HCT116 (cell line): ENCODE results near the gene TTC38. TPM values are rescaled to one million over a fixed set of nuclear protein-coding genes. Genes with fewer than 3 reads are reported as not detected.

Experiments used
- ATAC-seq: fragments of 200-7000 bp; cut with Tn5 transposase; 2 replicates; pipeline ENCODE4 v1.9.1; 2020; ENCODE audit warnings: mild to moderate bottlenecking, moderate library complexity
- BruUV-seq: library from RNA; stranded (reverse); fragments of 400-500 nt; replicated peaks from 2 replicates; lab custom pipeline; 2021; lab: Mats Ljungman, UMichigan
- CTCF ChIA-PET: fragments of 300-600 bp; sonication (Branson Sonifier 250); formaldehyde crosslinking; loops from one replicate; lab custom pipeline; 2021; ENCODE audit warnings: antibody characterized with exemption; lab: Charles Lee
- POLR2A ChIA-PET: fragments of 300-600, 350-600 bp; sonication (Branson Sonifier 250); formaldehyde crosslinking; loops from one replicate; lab custom pipeline; 2021; ENCODE audit warnings: antibody characterized with exemption; lab: Charles Lee
- RAD21 ChIA-PET, 2 experiments: fragments of 300-600 bp; sonication (Branson Sonifier 250); formaldehyde crosslinking; loops; one replicate each; lab custom pipeline; 2023; ENCODE audit warnings: low total read pairs in 2 of 2; ENCODE audit not compliant: uncharacterized antibody in 2 of 2, unreplicated experiment in 2 of 2, low non-redundant PET in 1 of 2; lab: Charles Lee
- DNase-seq: peaks from one replicate; pipeline ENCODE4 v3.0.0-alpha.2; 2010; ENCODE audit warnings: low read depth, low spot score
- H2AFZ ChIP-seq: fragments of 200-600 bp; shearing (Covaris generic), sonication (generic); 2 replicates; pipeline ENCODE4 v1.6.1; 2017; ENCODE audit warnings: low read depth, mixed run types, mixed read lengths, antibody characterized with exemption, low read length; ENCODE audit not compliant: poor library complexity, severe bottlenecking
- H3K27ac ChIP-seq: 2 replicates; pipeline ENCODE4 v1.5.1; 2012; ENCODE audit warnings: low read depth, low read length
- H3K27me3 ChIP-seq: fragments of 200-600 bp; sonication (generic); 2 replicates; pipeline ENCODE4 v1.6.1; 2016; ENCODE audit warnings: mixed run types, low read length, mixed read lengths; ENCODE audit not compliant: insufficient read depth
- H3K36me3 ChIP-seq, 2 experiments: fragments of 200-500 bp in 1 of 2; fragments of 200-600 bp in 1 of 2; sonication (Bioruptor generic) in 1 of 2; sonication (generic) in 1 of 2; 2 replicates each; pipeline versions ENCODE4 v1.5.1 to v1.6.1; 2014 to 2016; ENCODE audit warnings: low read length in 2 of 2, inconsistent platforms in 1 of 2, mixed read lengths in 1 of 2, mixed run types in 1 of 2; ENCODE audit not compliant: insufficient read depth in 2 of 2, control insufficient read depth in 1 of 2
- H3K4me1 ChIP-seq, 2 experiments: fragments of 200-600 bp in 1 of 2; sonication (generic) in 1 of 2; 2 replicates each; pipeline versions ENCODE4 v1.5.1 to v1.6.1; 2012 to 2017; ENCODE audit warnings: low read length in 2 of 2, inconsistent platforms in 1 of 2, mild to moderate bottlenecking in 1 of 2, mixed read lengths in 1 of 2, mixed run types in 1 of 2, moderate library complexity in 1 of 2; ENCODE audit not compliant: insufficient read depth in 2 of 2, control insufficient read depth in 1 of 2
- H3K4me2 ChIP-seq: fragments of 200-600 bp; sonication (generic); 2 replicates; pipeline ENCODE4 v1.6.1; 2017; ENCODE audit warnings: mixed run types, low read length, mixed read lengths
- H3K4me3 ChIP-seq, 2 experiments: fragments of 200-600 bp in 1 of 2; sonication (generic) in 1 of 2; replicated peaks in 1 of 2; 2 replicates each; pipeline ENCODE4 v1.5.1; 2011 to 2016; ENCODE audit warnings: low read length in 2 of 2, control low read depth in 1 of 2, low read depth in 1 of 2, mild to moderate bottlenecking in 1 of 2, mixed read lengths in 1 of 2, mixed run types in 1 of 2
- H3K79me2 ChIP-seq: fragments of 200-600 bp; sonication (generic); 2 replicates; pipeline ENCODE4 v1.6.1; 2017; ENCODE audit warnings: mild to moderate bottlenecking, mixed run types, low read length, moderate library complexity, mixed read lengths; ENCODE audit not compliant: insufficient read depth
- H3K9ac ChIP-seq: fragments of 200-600 bp; sonication (generic); 2 replicates; pipeline ENCODE4 v1.6.1; 2016; ENCODE audit warnings: low read length, mixed read lengths
- H3K9me2 ChIP-seq: fragments of 200-600 bp; sonication (generic), shearing (Covaris generic); 2 replicates; pipeline ENCODE4 v1.6.1; 2017; ENCODE audit warnings: mixed run types, mild to moderate bottlenecking, moderate library complexity; ENCODE audit not compliant: insufficient read depth
- H3K9me3 ChIP-seq, 2 experiments: fragments of 200-500 bp in 1 of 2; fragments of 200-600 bp in 1 of 2; sonication (Bioruptor generic) in 1 of 2; sonication (generic) in 1 of 2; 2 replicates each; pipeline ENCODE4 v1.6.1; 2014 to 2017; ENCODE audit warnings: low read length in 2 of 2, mixed read lengths in 2 of 2, inconsistent platforms in 1 of 2, low read depth in 1 of 2, mild to moderate bottlenecking in 1 of 2, mixed run types in 1 of 2, moderate library complexity in 1 of 2; ENCODE audit not compliant: control insufficient read depth in 1 of 2, insufficient read depth in 1 of 2
- H4K20me1 ChIP-seq: fragments of 200-600 bp; sonication (generic), shearing (Covaris generic); 2 replicates; pipeline ENCODE4 v1.6.1; 2017; ENCODE audit warnings: mixed run types, mild to moderate bottlenecking, moderate library complexity; ENCODE audit not compliant: insufficient read depth
- CBX3 ChIP-seq: IDR thresholded peaks from 2 replicates; pipeline ENCODE4 v1.6.1; 2012; ENCODE audit warnings: low read depth
- CEBPB ChIP-seq: IDR thresholded peaks from 2 replicates; pipeline ENCODE4 v1.6.1; 2012; ENCODE audit warnings: low read depth
- EGR1 ChIP-seq: IDR thresholded peaks from 2 replicates; pipeline ENCODE4 v1.6.1; 2012; ENCODE audit warnings: low read depth
- ELF1 ChIP-seq: IDR thresholded peaks from 2 replicates; pipeline ENCODE4 v1.6.1; 2012; ENCODE audit warnings: low read depth, borderline replicate concordance
- EZH2 ChIP-seq: fragments of 200-600 bp; sonication (generic); IDR thresholded peaks from 2 replicates; pipeline ENCODE4 v1.6.1; 2017; ENCODE audit warnings: antibody characterized with exemption, mixed run types
- EZH2phosphoT487 ChIP-seq: fragments of 200-600 bp; IDR thresholded peaks from 2 replicates; pipeline ENCODE4 v1.6.1; 2018; ENCODE audit warnings: antibody characterized with exemption, borderline replicate concordance
- FOSL1 ChIP-seq: IDR thresholded peaks from 2 replicates; pipeline ENCODE4 v1.6.1; 2012; ENCODE audit warnings: low read depth
- JUND ChIP-seq: IDR thresholded peaks from 2 replicates; pipeline ENCODE4 v1.6.1; 2012
- POLR2AphosphoS5 ChIP-seq: IDR thresholded peaks from 2 replicates; pipeline ENCODE4 v1.6.1; 2011; ENCODE audit warnings: mild to moderate bottlenecking, low read depth, low read length, moderate library complexity
- RAD21 ChIP-seq: IDR thresholded peaks from 2 replicates; pipeline ENCODE4 v1.6.1; 2012; ENCODE audit warnings: low read depth, mild to moderate bottlenecking
- SIN3A ChIP-seq: IDR thresholded peaks from 2 replicates; pipeline ENCODE4 v1.6.1; 2012; ENCODE audit warnings: low read depth
- SP1 ChIP-seq: IDR thresholded peaks from 2 replicates; pipeline ENCODE4 v1.6.1; 2012; ENCODE audit warnings: low read depth
- SRF ChIP-seq: IDR thresholded peaks from 2 replicates; pipeline ENCODE4 v1.6.1; 2012; ENCODE audit warnings: low read depth
- TCF7L2 ChIP-seq: IDR thresholded peaks from 2 replicates; pipeline ENCODE4 v1.7.0; 2011; ENCODE audit warnings: borderline replicate concordance, inconsistent platforms; ENCODE audit not compliant: insufficient read depth, insufficient read length; ENCODE audit errors: extremely low read depth
- YY1 ChIP-seq: IDR thresholded peaks from 2 replicates; pipeline ENCODE4 v1.6.1; 2011; ENCODE audit warnings: low read length, low read depth, moderate library complexity, mild to moderate bottlenecking; ENCODE audit not compliant: insufficient replicate concordance; ENCODE audit errors: extremely low read depth
- ZFX ChIP-seq: fragments of 450-650 bp; IDR thresholded peaks from 2 replicates; pipeline ENCODE4 v1.6.1; 2017
- ZNF274 ChIP-seq: fragments of 200-500 bp; sonication (Bioruptor generic); IDR thresholded peaks from 2 replicates; pipeline ENCODE4 v1.6.1; 2014; ENCODE audit warnings: mild to moderate bottlenecking, low read depth, low read length, inconsistent platforms
- intact Hi-C: fragments of 100-400 bp; cut with micrococcal nuclease; formaldehyde crosslinking; loops from 2 replicates; pipeline ENCODE4 v1.10.0; 2022
- total RNA-seq: library from RNA; stranded (reverse); gene quantifications from one replicate; pipeline ENCODE4 v1.2.1, GENCODE V29; 2021; ENCODE audit not compliant: unreplicated experiment
- TF ChIP-seq, protein P1 (sequence below), 3 experiments: fragments of 200-600 bp in 1 of 3; sonication (generic) in 1 of 3; IDR thresholded peaks in 2 of 3; conservative IDR thresholded peaks in 1 of 3; 2 replicates each; pipeline ENCODE4 v1.5.1; 2012 to 2017; ENCODE audit warnings: low read depth in 2 of 3, low read length in 2 of 3, antibody characterized with exemption in 1 of 3, borderline replicate concordance in 1 of 3, control low read depth in 1 of 3, mild to moderate bottlenecking in 1 of 3, mixed read lengths in 1 of 3, mixed run types in 1 of 3, moderate library complexity in 1 of 3; ENCODE audit not compliant: insufficient read depth in 1 of 3
- TF ChIP-seq, protein P2 (sequence below): IDR thresholded peaks from 2 replicates; pipeline ENCODE4 v1.6.1; 2011; ENCODE audit warnings: mild to moderate bottlenecking, low read length, moderate library complexity; ENCODE audit not compliant: insufficient replicate concordance; ENCODE audit errors: extremely low read depth
- TF ChIP-seq, protein P3 (sequence below): IDR thresholded peaks from 2 replicates; pipeline ENCODE4 v1.6.1; 2012
- TF ChIP-seq, protein P4 (sequence below): IDR thresholded peaks from 2 replicates; pipeline ENCODE4 v1.6.1; 2012

Gene TTC38
- total RNA-seq, 1 experiment from 2014 or later: 22.9 TPM

DNA sequence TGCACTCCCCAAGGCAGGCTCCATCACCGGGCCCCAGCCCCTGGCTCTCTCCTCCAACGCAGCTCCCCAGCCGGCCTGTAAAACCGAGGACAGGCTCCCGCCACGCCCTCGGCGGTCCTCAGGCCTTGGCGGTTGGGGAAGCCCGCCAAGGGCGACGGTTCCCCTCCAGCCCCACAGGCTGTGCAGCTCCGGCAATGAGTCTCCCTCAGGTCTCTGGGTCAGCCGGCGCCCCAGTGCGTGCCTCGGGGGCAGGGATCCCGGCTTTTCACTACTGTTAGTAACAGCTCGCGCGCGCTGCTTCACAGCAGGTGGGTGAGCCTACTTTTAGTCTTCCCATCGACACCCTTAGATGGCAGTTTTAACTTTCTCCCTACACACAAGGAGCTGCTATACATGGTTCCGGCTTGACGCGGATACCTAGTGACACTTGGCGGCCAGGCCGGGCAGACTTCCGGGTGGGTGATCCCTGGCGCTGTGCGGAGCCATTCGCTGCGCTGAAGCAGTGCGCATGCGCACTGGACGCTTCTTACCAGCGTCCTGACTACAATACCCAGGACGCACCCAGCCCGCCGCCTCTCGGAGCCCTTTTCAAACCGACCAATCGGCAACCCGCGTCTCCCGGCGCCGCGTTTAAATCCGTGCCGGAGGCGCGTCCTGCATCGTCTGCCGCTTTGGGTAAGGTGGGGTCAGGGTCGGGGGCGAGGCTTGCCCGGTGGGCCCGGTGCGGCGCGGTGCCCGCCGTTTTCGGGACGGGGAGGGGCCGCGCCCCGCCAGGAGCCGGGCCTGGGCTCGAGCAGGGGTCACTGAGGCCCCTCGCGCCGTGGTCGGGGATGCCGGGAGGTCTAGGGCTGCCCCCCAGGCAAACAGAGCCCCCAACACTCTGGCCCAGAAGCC, 28.7 kb downstream of the TTC38 start, which contains the start of gene GTSE1:
TSS of gene GTSE1 (plus strand) at position 614 of the 894 bp plus-strand sequence. CDS start 531 bp downstream, outside the sequence.
- intact Hi-C loops: loop anchor here (5.0 kb wide), 1 partner anchor 174 kb away; no protein-coding TSS in a partner anchor
- H3K9me2 ChIP-seq: no peaks in the 10 kb centered on the region
- H3K9me3 ChIP-seq: no peaks in the 10 kb centered on the region
- ChIA-PET POLR2A (interaction anchor here (1.2 to 1.7 kb wide), 3 partner anchors 26 to 174 kb away, joined by 3 to 4 read pairs (median 4); partner anchors contain the start of gene TTC38), CTCF (interaction anchor here (1.2 to 1.7 kb wide), 2 partner anchors 20 to 174 kb away, joined by 5 to 9 read pairs; no protein-coding TSS in a partner anchor), RAD21 (interaction anchor here (0.6 to 1.2 kb wide), 3 partner anchors 19 to 174 kb away, joined by 3 to 5 read pairs (median 4); no protein-coding TSS in a partner anchor)
- peak within 1 kb of the TSS; percentile 73 for H3K9ac ChIP-seq
- peak within 1 kb of the TSS; percentile 91 for H3K4me2 ChIP-seq
- ATAC-seq (peak; percentile 97), DNase-seq (peak; percentile 93)
- H4K20me1 ChIP-seq: no peaks in the 10 kb centered on the region
- peaks cover 12 to 21% of the 10 kb centered on the region in 2 experiments; a peak in 3 of 4 replicates for H3K4me1 ChIP-seq
- H3K27me3 ChIP-seq: no peaks in the 10 kb centered on the region
- H3K27ac ChIP-seq: peak within 1 kb of the TSS; percentile 86
- BruUV-seq: TSS peak; percentile 89
- peak within 1 kb of the TSS; percentile 83 to 95 for H3K4me3 ChIP-seq
- H3K36me3 ChIP-seq: peaks cover 16 to 33% of the 10 kb centered on the region in 2 experiments; a peak in 3 of 4 replicates
- peaks cover 41% of the 10 kb centered on the region for H3K79me2 ChIP-seq
- H2AFZ ChIP-seq: no peak within 1 kb of the TSS
- TF ChIP-seq CBX3 (no peak), TCF7L2 (no peak), SP1 (peak; percentile 86), ZFX (no peak; the same call in 1 of the 2 replicates), EZH2phosphoT487 (no peak), SRF (no peak; the same call in 1 of the 2 replicates), ELF1 (peak; percentile 97), RAD21 (peak; percentile 61), CEBPB (no peak), EGR1 (no peak), EZH2 (no peak), SIN3A (peak; percentile 97), POLR2AphosphoS5 (peak; percentile 74), FOSL1 (no peak), JUND (no peak), ZNF274 (no peak), YY1 (peak; percentile 84)
- TF ChIP-seq, protein P1, sequence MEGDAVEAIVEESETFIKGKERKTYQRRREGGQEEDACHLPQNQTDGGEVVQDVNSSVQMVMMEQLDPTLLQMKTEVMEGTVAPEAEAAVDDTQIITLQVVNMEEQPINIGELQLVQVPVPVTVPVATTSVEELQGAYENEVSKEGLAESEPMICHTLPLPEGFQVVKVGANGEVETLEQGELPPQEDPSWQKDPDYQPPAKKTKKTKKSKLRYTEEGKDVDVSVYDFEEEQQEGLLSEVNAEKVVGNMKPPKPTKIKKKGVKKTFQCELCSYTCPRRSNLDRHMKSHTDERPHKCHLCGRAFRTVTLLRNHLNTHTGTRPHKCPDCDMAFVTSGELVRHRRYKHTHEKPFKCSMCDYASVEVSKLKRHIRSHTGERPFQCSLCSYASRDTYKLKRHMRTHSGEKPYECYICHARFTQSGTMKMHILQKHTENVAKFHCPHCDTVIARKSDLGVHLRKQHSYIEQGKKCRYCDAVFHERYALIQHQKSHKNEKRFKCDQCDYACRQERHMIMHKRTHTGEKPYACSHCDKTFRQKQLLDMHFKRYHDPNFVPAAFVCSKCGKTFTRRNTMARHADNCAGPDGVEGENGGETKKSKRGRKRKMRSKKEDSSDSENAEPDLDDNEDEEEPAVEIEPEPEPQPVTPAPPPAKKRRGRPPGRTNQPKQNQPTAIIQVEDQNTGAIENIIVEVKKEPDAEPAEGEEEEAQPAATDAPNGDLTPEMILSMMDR (IDR thresholded peaks at IDR 0.05 in 2 of 3, conservative IDR thresholded peaks at IDR 0.05 in 1 of 3; ENCODE audit: borderline replicate concordance in 1 of 3, insufficient read depth in 1 of 3, low read depth in 2 of 3, low read length in 2 of 3): 0 out of 6 replicates have a peak, but pooled peaks of 2 of the 3 experiments have one; percentile 8 to 12
- TF ChIP-seq, protein P2, sequence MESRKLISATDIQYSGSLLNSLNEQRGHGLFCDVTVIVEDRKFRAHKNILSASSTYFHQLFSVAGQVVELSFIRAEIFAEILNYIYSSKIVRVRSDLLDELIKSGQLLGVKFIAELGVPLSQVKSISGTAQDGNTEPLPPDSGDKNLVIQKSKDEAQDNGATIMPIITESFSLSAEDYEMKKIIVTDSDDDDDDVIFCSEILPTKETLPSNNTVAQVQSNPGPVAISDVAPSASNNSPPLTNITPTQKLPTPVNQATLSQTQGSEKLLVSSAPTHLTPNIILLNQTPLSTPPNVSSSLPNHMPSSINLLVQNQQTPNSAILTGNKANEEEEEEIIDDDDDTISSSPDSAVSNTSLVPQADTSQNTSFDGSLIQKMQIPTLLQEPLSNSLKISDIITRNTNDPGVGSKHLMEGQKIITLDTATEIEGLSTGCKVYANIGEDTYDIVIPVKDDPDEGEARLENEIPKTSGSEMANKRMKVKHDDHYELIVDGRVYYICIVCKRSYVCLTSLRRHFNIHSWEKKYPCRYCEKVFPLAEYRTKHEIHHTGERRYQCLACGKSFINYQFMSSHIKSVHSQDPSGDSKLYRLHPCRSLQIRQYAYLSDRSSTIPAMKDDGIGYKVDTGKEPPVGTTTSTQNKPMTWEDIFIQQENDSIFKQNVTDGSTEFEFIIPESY: no peak
- TF ChIP-seq, protein P3, sequence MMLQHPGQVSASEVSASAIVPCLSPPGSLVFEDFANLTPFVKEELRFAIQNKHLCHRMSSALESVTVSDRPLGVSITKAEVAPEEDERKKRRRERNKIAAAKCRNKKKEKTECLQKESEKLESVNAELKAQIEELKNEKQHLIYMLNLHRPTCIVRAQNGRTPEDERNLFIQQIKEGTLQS: no peak
- TF ChIP-seq, protein P4, sequence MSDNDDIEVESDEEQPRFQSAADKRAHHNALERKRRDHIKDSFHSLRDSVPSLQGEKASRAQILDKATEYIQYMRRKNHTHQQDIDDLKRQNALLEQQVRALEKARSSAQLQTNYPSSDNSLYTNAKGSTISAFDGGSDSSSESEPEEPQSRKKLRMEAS: peak; percentile 66
